H1 (cell line): ENCODE data around the gene GNAI2. TPM values are rescaled to one million over a fixed set of nuclear protein-coding genes. Genes with fewer than 3 reads are reported as not detected.

Source experiments
- CTCF ChIA-PET: fragments of 300-600 bp; sonication (Branson Sonifier 250); formaldehyde crosslinking; loops from one replicate; lab custom pipeline; 2021; ENCODE audit not compliant: partially characterized antibody; lab: Charles Lee
- POLR2A ChIA-PET: fragments of 300-600 bp; sonication (Branson Sonifier 250); formaldehyde crosslinking; loops from one replicate; lab custom pipeline; 2021; ENCODE audit warnings: inconsistent platforms; ENCODE audit not compliant: partially characterized antibody; lab: Charles Lee
- DNase-seq, 2 experiments: peaks; one replicate each; pipeline versions ENCODE4 v3.0.0 to v3.0.0-alpha.2; 2010 to 2022; ENCODE audit warnings: low spot score in 2 of 2, low read depth in 1 of 2, mixed read lengths in 1 of 2
- FAIRE-seq: peaks from 2 replicates; lab custom pipeline; 2011; peaks lifted over from hg19 to GRCh38; lab: Jason Lieb, UNC
- H2AFZ ChIP-seq: 2 replicates; pipeline ENCODE4 v1.8.1; 2012; ENCODE audit warnings: low read length, inconsistent platforms
- H2AK5ac ChIP-seq: 2 replicates; pipeline ENCODE4 v1.6.1; 2013; ENCODE audit warnings: low read depth, low read length
- H2BK120ac ChIP-seq: replicated peaks from 2 replicates; pipeline ENCODE3; 2013; ENCODE audit warnings: low read depth, low read length, inconsistent platforms
- H2BK12ac ChIP-seq: 2 replicates; pipeline ENCODE4 v1.6.1; 2013; ENCODE audit warnings: low read depth, low read length
- H2BK15ac ChIP-seq: 2 replicates; pipeline ENCODE4 v1.6.1; 2013; ENCODE audit warnings: low read length
- H2BK20ac ChIP-seq: 2 replicates; pipeline ENCODE4 v1.6.1; 2013; ENCODE audit warnings: low read length
- H2BK5ac ChIP-seq: 2 replicates; pipeline ENCODE4 v1.6.1; 2013; ENCODE audit warnings: low read depth, low read length
- H3K14ac ChIP-seq: 2 replicates; pipeline ENCODE4 v1.6.1; 2013; ENCODE audit warnings: inconsistent platforms; ENCODE audit not compliant: insufficient read length
- H3K18ac ChIP-seq: 2 replicates; pipeline ENCODE4 v1.6.1; 2013; ENCODE audit warnings: low read length; ENCODE audit errors: extremely low read depth
- H3K23ac ChIP-seq: 2 replicates; pipeline ENCODE4 v1.6.1; 2013; ENCODE audit warnings: inconsistent platforms; ENCODE audit not compliant: insufficient read length
- H3K23me2 ChIP-seq: 2 replicates; pipeline ENCODE4 v1.6.1; 2013; ENCODE audit warnings: low read depth, low read length
- H3K27ac ChIP-seq: 2 replicates; pipeline ENCODE4 v1.6.1; 2011; ENCODE audit warnings: low read depth, low read length, inconsistent platforms
- H3K27me3 ChIP-seq, 4 experiments: replicated peaks in 1 of 4; 1 replicate in 1 of 4; 2 replicates in 3 of 4; pipeline versions ENCODE4 v1.6.1 to v1.8.1; 2011 to 2013; ENCODE audit warnings: low read length in 3 of 4, mild to moderate bottlenecking in 3 of 4, inconsistent platforms in 2 of 4, mixed read lengths in 2 of 4, moderate library complexity in 1 of 4; ENCODE audit not compliant: control insufficient read depth in 3 of 4, insufficient read depth in 3 of 4; ENCODE audit errors: extremely low read depth in 1 of 4
- H3K36me3 ChIP-seq, 4 experiments: 2 replicates each; pipeline versions ENCODE4 v1.6.1 to v1.8.1; 2011 to 2013; ENCODE audit warnings: mild to moderate bottlenecking in 4 of 4, low read length in 3 of 4, moderate library complexity in 2 of 4, control low read depth in 1 of 4, inconsistent platforms in 1 of 4; ENCODE audit not compliant: insufficient read depth in 4 of 4, control insufficient read depth in 2 of 4
- H3K4ac ChIP-seq: replicated peaks from 2 replicates; pipeline ENCODE3; 2013; ENCODE audit warnings: low read length, low read depth, mixed read lengths, inconsistent platforms; ENCODE audit not compliant: insufficient read length
- H3K4me1 ChIP-seq, 4 experiments: replicated peaks in 1 of 4; 1 replicate in 1 of 4; 2 replicates in 3 of 4; pipeline versions ENCODE4 v1.6.1 to v1.8.1; 2011 to 2013; ENCODE audit warnings: low read length in 3 of 4, inconsistent platforms in 2 of 4, mixed read lengths in 1 of 4; ENCODE audit not compliant: insufficient read depth in 4 of 4, control insufficient read depth in 3 of 4
- H3K4me2 ChIP-seq, 2 experiments: 2 replicates each; pipeline versions ENCODE4 v1.6.1 to v1.8.1; 2011 to 2013; ENCODE audit warnings: low read depth in 2 of 2, low read length in 2 of 2, control low read depth in 1 of 2, inconsistent platforms in 1 of 2, mild to moderate bottlenecking in 1 of 2; ENCODE audit not compliant: insufficient read depth in 1 of 2
- H3K4me3 ChIP-seq, 4 experiments: fragments of 200-600, 300-600 bp in 1 of 4; sonication (generic), shearing (Covaris generic), sonication (Bioruptor Twin) in 1 of 4; 2 replicates each; pipeline versions ENCODE4 v1.5.1 to v1.8.1; 2011 to 2016; ENCODE audit warnings: low read length in 4 of 4, low read depth in 3 of 4, control low read depth in 2 of 4, inconsistent platforms in 2 of 4, mild to moderate bottlenecking in 2 of 4, mixed read lengths in 1 of 4, moderate library complexity in 1 of 4; ENCODE audit not compliant: insufficient read depth in 2 of 4; ENCODE audit errors: extremely low read depth in 1 of 4
- H3K56ac ChIP-seq: replicated peaks from 2 replicates; pipeline ENCODE3; 2013; ENCODE audit warnings: low read depth, mild to moderate bottlenecking, mixed read lengths, low read length, inconsistent platforms; ENCODE audit not compliant: insufficient read length
- H3K79me1 ChIP-seq: 2 replicates; pipeline ENCODE4 v1.6.1; 2013; ENCODE audit warnings: low read depth, low read length, control low read depth
- H3K79me2 ChIP-seq, 2 experiments: 2 replicates each; pipeline versions ENCODE4 v1.6.1 to v1.8.1; 2012 to 2013; ENCODE audit warnings: low read length in 2 of 2, mild to moderate bottlenecking in 2 of 2, inconsistent platforms in 1 of 2; ENCODE audit not compliant: insufficient read depth in 2 of 2, control insufficient read depth in 1 of 2
- H3K9ac ChIP-seq, 4 experiments: replicated peaks in 1 of 4; 1 replicate in 1 of 4; 2 replicates in 3 of 4; pipeline versions ENCODE4 v1.6.1 to v1.8.1; 2011 to 2013; ENCODE audit warnings: low read depth in 3 of 4, low read length in 3 of 4, control low read depth in 2 of 4, mild to moderate bottlenecking in 2 of 4, moderate library complexity in 2 of 4, inconsistent platforms in 1 of 4; ENCODE audit errors: extremely low read depth in 1 of 4
- H3K9me3 ChIP-seq, 2 experiments: 2 replicates each; pipeline versions ENCODE4 v1.6.1 to v1.8.1; 2012 to 2013; ENCODE audit warnings: mild to moderate bottlenecking in 2 of 2, moderate library complexity in 2 of 2, control low read depth in 1 of 2, inconsistent platforms in 1 of 2, low read depth in 1 of 2, low read length in 1 of 2, mixed read lengths in 1 of 2; ENCODE audit not compliant: insufficient read depth in 2 of 2
- H4K20me1 ChIP-seq, 2 experiments: replicated peaks in 1 of 2; 2 replicates each; pipeline versions ENCODE3 to v1.8.1; 2011 to 2013; ENCODE audit warnings: inconsistent platforms in 2 of 2, low read length in 2 of 2, mild to moderate bottlenecking in 1 of 2; ENCODE audit not compliant: insufficient read depth in 2 of 2, control insufficient read depth in 1 of 2
- H4K5ac ChIP-seq: 2 replicates; pipeline ENCODE4 v1.6.1; 2013; ENCODE audit warnings: low read length, low read depth, mixed read lengths, inconsistent platforms; ENCODE audit not compliant: insufficient read length
- H4K8ac ChIP-seq: 2 replicates; pipeline ENCODE4 v1.8.0; 2013; ENCODE audit warnings: mild to moderate bottlenecking, moderate library complexity, low read length, inconsistent platforms; ENCODE audit not compliant: insufficient read depth; ENCODE audit errors: extremely low read depth
- H4K91ac ChIP-seq: replicated peaks from 2 replicates; pipeline ENCODE3; 2013; ENCODE audit warnings: low read length, mixed read lengths, inconsistent platforms; ENCODE audit not compliant: insufficient read length
- ATF2 ChIP-seq: IDR thresholded peaks from 2 replicates; pipeline ENCODE4 v1.6.1; 2012; ENCODE audit warnings: low read length, inconsistent platforms
- CTBP2 ChIP-seq: IDR thresholded peaks from 2 replicates; pipeline ENCODE4 v1.7.0; 2011; ENCODE audit warnings: borderline replicate concordance, mild to moderate bottlenecking, moderate library complexity, mixed read lengths, low read length; ENCODE audit not compliant: insufficient read depth, insufficient read length
- FOSL1 ChIP-seq: IDR thresholded peaks from 2 replicates; pipeline ENCODE4 v1.6.1; 2011; ENCODE audit warnings: mild to moderate bottlenecking, low read depth, low read length, moderate library complexity; ENCODE audit not compliant: insufficient read depth
- POLR2AphosphoS5 ChIP-seq: IDR thresholded peaks from 2 replicates; pipeline ENCODE4 v1.6.1; 2011; ENCODE audit warnings: low read depth, low read length
- RBBP5 ChIP-seq: IDR thresholded peaks from 2 replicates; pipeline ENCODE4 v1.7.1; 2012; ENCODE audit warnings: low read depth, mild to moderate bottlenecking, inconsistent platforms, low read length, moderate library complexity, borderline replicate concordance
- ZNF274 ChIP-seq: IDR thresholded peaks from 2 replicates; pipeline ENCODE4 v1.7.0; 2012; ENCODE audit warnings: low read length, borderline replicate concordance; ENCODE audit errors: extremely low read depth
- WGBS, 2 experiments: shearing (Covaris generic) in 1 of 2; methylation state at CpG; one replicate each; pipeline versions ENCODE4 v1.1.6 to v1.1.7; 2013 to 2015; ENCODE audit warnings: low lambda C conversion rate in 2 of 2, mixed read lengths in 2 of 2, inconsistent platforms in 1 of 2, low coverage in 1 of 2, missing lambda C conversion rate in 1 of 2; ENCODE audit not compliant: insufficient replicate concordance in 2 of 2, insufficient coverage in 1 of 2, insufficient read length in 1 of 2; ENCODE audit errors: extremely low coverage in 1 of 2, missing lambda C conversion rate in 1 of 2; 5-methylcytosine and 5-hydroxymethylcytosine counted together
- polyA plus RNA-seq, 7 experiments: library from polyadenylated mRNA; depleted of rRNA in 3 of 7; stranded (reverse) in 5 of 7; unstranded in 2 of 7; fragments of >200 nt in 5 of 7; fragments of 200-250 nt in 2 of 7; gene quantifications; 1 replicate in 5 of 7; 2 replicates in 1 of 7; 4 replicates in 1 of 7; pipeline versions ENCODE4 v1.2.1 to v1.2.3, GENCODE V29; 2011 to 2013; ENCODE audit warnings: missing spikeins in 2 of 7, mixed read lengths in 2 of 7
- total RNA-seq: library from RNA; stranded (reverse); fragmentation: NEBNext Ultra II Directional; extraction: Animal tissue kit (Norgen Biotek cat#: 25700); gene quantifications from 2 replicates; pipeline ENCODE4 v1.2.1, GENCODE V29; 2021

The GNAI2 gene
- total and polyA plus RNA-seq, 2 of the 8 experiments (the other 6 are each of a cell fraction or from before 2014, with no cell fraction given) = 168 to 539 TPM

- FAIRE-seq = no peak
- H2AK5ac ChIP-seq = no peak overlapping the region
- CTCF ChIA-PET = interaction anchor here (0.6 to 19.7 kb wide), 26 partner anchors 17 to 401 kb away, joined by 3 to 1138 read pairs (median 6); partner anchors contain the start of genes GNAI2, HYAL2, SEMA3B and SLC38A3
- TF ChIP-seq ATF2 (no peak), RBBP5 (no peak), POLR2AphosphoS5 (no peak), FOSL1 (no peak), CTBP2 (no peak), ZNF274 (no peak)
Measured at GRCh38 chr3:50192124-50192523, 43.9 kb upstream of the GNAI2 start.

More at GRCh38 chr3:50192124-50192523, 43.9 kb upstream of the GNAI2 start:
- H3K56ac ChIP-seq = no peak overlapping the region
- no peak overlapping the region for H3K4me2 ChIP-seq
- no peak overlapping the region for H2AFZ ChIP-seq
- no peak overlapping the region for H2BK5ac ChIP-seq
- no peak overlapping the region for H3K23ac ChIP-seq
- POLR2A ChIA-PET = interaction anchor here (0.5 to 11.9 kb wide), 8 partner anchors 10 to 141 kb away, joined by 3 to 128 read pairs (median 6); no protein-coding TSS in a partner anchor
- H3K36me3 ChIP-seq = peaks cover 0 to 5% (median 2%) of the 10 kb centered on the region in 4 experiments; a peak in 4 of 8 replicates
- no peak overlapping the region for H3K9ac ChIP-seq
- H2BK15ac ChIP-seq = peak overlapping the region; percentile 88
- H4K91ac ChIP-seq = no peak overlapping the region
- no peak overlapping the region for H3K4ac ChIP-seq
- H3K27me3 ChIP-seq = peaks cover 0 to 12% (median 4%) of the 10 kb centered on the region in 4 experiments; a peak in 3 of 7 replicates
- H3K14ac ChIP-seq = no peak overlapping the region
- no peak overlapping the region for H4K8ac ChIP-seq
- no peaks in the 10 kb centered on the region for H3K79me1 ChIP-seq
- no peaks in the 10 kb centered on the region for H3K9me3 ChIP-seq
- H3K18ac ChIP-seq = no peak overlapping the region
- no peak overlapping the region for H3K4me3 ChIP-seq
- no peak for DNase-seq
- peaks cover 2% of the 10 kb centered on the region; the same call in 1 of the 2 replicates for H3K23me2 ChIP-seq
- H3K4me1 ChIP-seq = peaks cover 0 to 14% (median 7%) of the 10 kb centered on the region in 4 experiments; a peak in 5 of 7 replicates
- peaks cover 0 to 5% of the 10 kb centered on the region in 2 experiments for H4K20me1 ChIP-seq
- no peak overlapping the region for H3K27ac ChIP-seq
- H2BK20ac ChIP-seq = no peak overlapping the region
- no peak overlapping the region for H4K5ac ChIP-seq
- H3K79me2 ChIP-seq = no peaks in the 10 kb centered on the region
- no peak overlapping the region for H2BK120ac ChIP-seq
- peak overlapping the region; percentile 60; the same call in 1 of the 2 replicates for H2BK12ac ChIP-seq
- 79% methylated on average over 8 of the region's 8 CpGs; no CpG with 5 or more reads in 1 of the 2 experiments for WGBS, 2 experiments
